ENCODE measurements around the gene PALMD.

The PALMD gene

GRCh38 chr1:99645699-99646531 is at the start of gene PALMD:
Gene PALMD, plus strand, starts transcription at chr1:99646113. Its CDS starts 205 bp downstream, at chr1:99646318.
- no peak for DNase-seq

GRCh38 chr1:99598738-99599411 is 47.0 kb upstream of the PALMD start:
- no peak for DNase-seq

- no peak for DNase-seq
Observed at GRCh38 chr1:99599678-99600175, 46.2 kb upstream of the PALMD start.

GRCh38 chr1:99600782-99601181 is 45.1 kb upstream of the PALMD start:
- DNase-seq = no peak

GRCh38 chr1:99601208-99601607 is 44.7 kb upstream of the PALMD start:
- no peak for DNase-seq

GRCh38 chr1:99601709-99602403 is 44.1 kb upstream of the PALMD start:
- DNase-seq = no peak

GRCh38 chr1:99602404-99602969 is 43.4 kb upstream of the PALMD start:
- no peak for DNase-seq

- no peak for DNase-seq
Observed at GRCh38 chr1:99603699-99604560, 42.0 kb upstream of the PALMD start.

- DNase-seq = no peak
Observed at GRCh38 chr1:99606306-99606705, 39.6 kb upstream of the PALMD start.

- DNase-seq = no peak
Observed at GRCh38 chr1:99607590-99607989, 38.3 kb upstream of the PALMD start.

GRCh38 chr1:99608058-99608457 is 37.9 kb upstream of the PALMD start:
- no peak for DNase-seq

GRCh38 chr1:99613716-99614115 is 32.2 kb upstream of the PALMD start:
- DNase-seq = no peak

- DNase-seq = no peak
Observed at GRCh38 chr1:99614728-99615127, 31.2 kb upstream of the PALMD start.

GRCh38 chr1:99619583-99619982 is 26.3 kb upstream of the PALMD start:
- no peak for DNase-seq

GRCh38 chr1:99621340-99621901 is 24.5 kb upstream of the PALMD start:
- DNase-seq = no peak

GRCh38 chr1:99622702-99623347 is 23.1 kb upstream of the PALMD start:
- no peak for DNase-seq

GRCh38 chr1:99623554-99623953 is 22.4 kb upstream of the PALMD start:
- DNase-seq = no peak

GRCh38 chr1:99627615-99628014 is 18.3 kb upstream of the PALMD start:
- no peak for DNase-seq

- DNase-seq = no peak
Observed at GRCh38 chr1:99629164-99629563, 16.7 kb upstream of the PALMD start.

GRCh38 chr1:99634971-99635624 is 10.8 kb upstream of the PALMD start:
- no peak for DNase-seq

- no peak for DNase-seq
Observed at GRCh38 chr1:99635664-99636063, 10.2 kb upstream of the PALMD start.
